ENCODE results near the gene IL17RC.
"Not testable (repeated sequence)": the region's sequence is repeated elsewhere in the genome, so short reads cannot be mapped to it uniquely, and the experiment has no call there.

IL17RC gene

GRCh38 chr3:9896755-9897407 is 20.0 kb upstream of the IL17RC start:
- not testable (repeated sequence) for DNase-seq

DNA sequence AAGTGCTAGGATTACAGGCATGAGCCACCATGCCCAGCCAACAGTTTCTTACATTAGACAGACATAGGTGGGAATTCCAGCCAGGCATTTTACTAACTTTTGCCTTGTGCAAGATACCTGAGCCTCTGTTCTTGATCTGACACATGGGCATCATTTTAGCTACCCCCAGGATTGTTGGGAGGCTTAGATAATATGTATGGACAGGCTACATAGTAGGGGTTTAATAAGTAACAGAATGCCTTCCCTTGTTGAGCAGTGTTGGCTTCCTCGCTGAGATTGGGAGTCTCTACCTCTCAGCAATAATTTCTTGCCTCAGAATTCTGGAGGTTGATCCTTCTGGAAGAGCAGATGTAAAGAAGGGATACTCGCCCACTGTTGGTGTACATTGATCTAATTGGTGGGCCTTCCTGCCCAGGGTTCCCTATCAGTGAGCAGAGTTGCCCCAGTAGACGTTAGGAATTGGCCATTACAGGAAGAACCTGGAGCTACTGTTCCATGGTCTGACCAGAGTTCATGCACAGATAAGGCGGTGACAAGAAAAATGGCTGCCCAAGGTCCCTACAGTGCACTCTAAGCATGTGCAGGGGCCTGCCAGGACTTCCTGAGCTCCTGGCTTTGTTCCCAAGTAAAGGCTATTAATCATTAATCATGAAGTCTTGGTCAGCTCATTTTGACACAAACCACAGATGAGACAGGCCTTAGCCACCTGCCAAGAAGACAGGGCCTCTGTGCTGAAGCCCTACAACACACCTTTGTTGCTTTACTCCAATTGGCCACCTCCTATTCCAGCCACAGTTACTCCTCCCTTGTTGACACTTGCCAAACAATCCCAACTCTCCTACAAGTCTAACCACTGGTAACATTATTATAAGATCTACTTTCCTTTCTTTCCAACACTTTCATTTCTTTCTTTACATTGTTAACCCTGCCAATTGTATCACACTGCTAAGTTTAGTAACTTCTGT is 19.2 kb upstream of the IL17RC start:
- DNase-seq: peak; percentile 74

GRCh38 chr3:9898467-9899241 is 18.2 kb upstream of the IL17RC start:
- DNase-seq: no peak

- no peak for DNase-seq
Observed at GRCh38 chr3:9899289-9899791, 17.6 kb upstream of the IL17RC start.

DNA sequence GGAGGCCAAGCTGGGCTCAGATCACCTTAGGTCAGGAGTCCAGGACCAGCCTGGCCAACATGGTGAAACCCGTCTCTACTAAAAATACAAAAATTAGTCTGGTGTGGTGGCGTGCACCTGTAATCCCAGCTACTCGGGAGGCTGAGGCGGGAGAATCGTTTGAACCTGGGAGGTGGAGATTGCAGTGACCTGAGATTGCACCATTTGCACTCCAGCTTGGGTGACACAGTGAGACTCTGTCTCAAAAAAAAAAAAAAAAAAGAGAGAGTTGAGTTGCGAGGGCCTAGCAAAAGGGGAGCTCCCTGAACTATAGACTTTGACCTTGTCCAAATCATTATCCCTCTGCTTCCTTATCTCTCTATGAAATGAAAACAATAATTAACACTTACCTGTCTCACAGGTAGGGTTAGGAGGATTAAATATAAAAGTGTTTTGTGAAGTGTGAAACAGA is 15.9 kb upstream of the IL17RC start:
- DNase-seq: not testable (repeated sequence)

DNA sequence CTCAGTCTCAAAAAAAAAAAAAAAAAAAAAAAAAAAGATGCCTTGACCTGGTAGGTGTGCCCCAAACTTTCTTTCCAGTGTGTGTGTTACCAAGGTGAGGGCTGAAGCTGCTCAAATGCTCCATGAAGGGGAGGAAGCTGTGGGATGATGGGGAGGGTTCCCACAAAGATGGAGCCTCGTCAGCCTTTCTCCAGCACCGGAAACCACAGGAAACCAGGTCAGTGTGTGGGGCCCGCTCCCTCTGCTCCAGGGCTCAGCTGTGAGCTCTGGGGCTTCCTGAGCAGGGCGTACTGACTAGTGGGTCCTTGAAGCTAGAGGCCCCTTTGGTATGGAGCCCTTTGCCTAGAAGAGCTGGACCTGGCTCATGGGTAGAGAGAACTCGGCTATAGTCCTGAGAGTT is 14.9 kb upstream of the IL17RC start:
- DNase-seq: no peak

- DNase-seq: no peak
Observed at GRCh38 chr3:9902372-9903237, 14.3 kb upstream of the IL17RC start, which contains the start of gene IL17RE. Gene IL17RE, plus strand, starts transcription at chr3:9902848. Its CDS starts 85 bp downstream, at chr3:9902933.

GRCh38 chr3:9903238-9903624 is 13.7 kb upstream of the IL17RC start:
- DNase-seq: no peak

GRCh38 chr3:9903904-9904303 is 13.0 kb upstream of the IL17RC start:
- no peak for DNase-seq

DNA sequence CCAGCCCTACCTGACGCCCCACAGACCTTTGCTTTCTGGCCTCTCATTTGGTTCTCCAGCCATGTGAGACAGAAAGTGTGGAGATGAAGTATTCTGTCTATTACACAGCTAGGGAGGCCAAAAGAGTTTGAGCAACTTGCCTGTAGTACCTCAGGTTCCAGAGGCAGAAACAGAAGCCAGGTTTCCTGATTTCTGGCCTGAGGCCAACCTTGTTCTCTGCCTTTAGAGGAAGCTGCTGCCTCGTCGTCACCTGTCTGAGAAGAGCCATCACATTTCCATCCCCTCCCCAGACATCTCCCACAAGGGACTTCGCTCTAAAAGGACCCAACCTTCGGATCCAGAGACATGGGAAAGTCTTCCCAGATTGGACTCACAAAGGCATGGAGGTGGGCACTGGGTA is 10.4 kb upstream of the IL17RC start:
- peak; percentile 45 for DNase-seq

DNA sequence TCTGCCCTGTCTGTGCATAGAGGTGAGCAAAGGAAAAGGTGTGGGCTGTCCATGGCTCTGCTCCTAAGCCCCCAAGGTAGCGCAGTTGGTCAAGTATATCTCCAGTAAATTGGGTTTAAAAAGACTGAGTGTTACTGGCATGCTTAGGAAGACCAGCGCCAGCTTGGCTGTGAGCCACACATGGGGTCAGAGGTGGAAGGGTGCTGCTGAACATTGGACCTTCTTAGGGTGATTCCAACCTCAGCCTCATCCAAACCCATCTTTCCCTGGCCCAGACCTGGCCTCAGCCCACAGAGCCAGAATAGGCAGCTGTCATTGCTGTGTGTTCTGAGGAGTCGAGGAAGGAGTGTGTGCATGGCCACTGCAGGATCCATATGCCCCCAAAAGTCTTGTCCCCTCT is 8.6 kb upstream of the IL17RC start:
- no peak for DNase-seq

DNA sequence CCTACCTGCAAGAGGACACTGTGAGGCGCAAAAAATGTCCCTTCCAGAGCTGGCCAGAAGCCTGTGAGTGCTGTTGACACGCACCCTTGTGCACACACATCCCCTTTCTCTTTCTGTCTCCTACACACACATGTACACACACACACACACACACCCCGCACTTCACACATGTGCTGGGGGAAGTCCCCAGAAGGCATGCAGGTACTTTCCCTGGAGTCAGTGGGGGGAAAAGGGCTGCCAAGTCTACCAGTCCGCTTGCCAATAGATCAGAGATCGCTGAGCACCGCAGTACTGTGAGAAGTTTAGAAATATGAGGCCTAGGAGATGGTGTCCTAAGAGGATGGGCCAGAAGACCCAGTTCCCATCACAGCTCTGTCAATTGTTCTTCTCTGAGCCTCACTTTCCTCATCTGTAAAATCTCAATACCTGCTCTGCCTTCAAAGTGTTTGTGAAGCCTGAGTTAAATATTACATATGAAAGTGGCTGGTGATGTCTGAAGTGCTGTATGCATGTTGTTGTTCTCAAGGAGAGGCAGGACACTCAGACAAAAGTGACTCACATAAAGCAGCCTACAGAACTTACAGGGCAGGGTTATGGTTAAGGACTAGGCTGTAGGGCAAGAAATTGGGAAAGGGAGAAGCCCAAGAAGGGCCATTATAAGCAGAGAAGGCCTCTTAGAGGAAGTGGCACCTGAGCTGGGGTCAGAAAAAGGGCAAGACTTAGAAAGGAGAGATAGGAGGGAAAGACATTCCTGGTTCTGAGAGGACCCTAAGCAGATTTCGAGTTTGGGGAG is 7.5 kb upstream of the IL17RC start:
- DNase-seq: no peak

GRCh38 chr3:9911863-9912262 is 5.0 kb upstream of the IL17RC start:
- no peak for DNase-seq

DNA sequence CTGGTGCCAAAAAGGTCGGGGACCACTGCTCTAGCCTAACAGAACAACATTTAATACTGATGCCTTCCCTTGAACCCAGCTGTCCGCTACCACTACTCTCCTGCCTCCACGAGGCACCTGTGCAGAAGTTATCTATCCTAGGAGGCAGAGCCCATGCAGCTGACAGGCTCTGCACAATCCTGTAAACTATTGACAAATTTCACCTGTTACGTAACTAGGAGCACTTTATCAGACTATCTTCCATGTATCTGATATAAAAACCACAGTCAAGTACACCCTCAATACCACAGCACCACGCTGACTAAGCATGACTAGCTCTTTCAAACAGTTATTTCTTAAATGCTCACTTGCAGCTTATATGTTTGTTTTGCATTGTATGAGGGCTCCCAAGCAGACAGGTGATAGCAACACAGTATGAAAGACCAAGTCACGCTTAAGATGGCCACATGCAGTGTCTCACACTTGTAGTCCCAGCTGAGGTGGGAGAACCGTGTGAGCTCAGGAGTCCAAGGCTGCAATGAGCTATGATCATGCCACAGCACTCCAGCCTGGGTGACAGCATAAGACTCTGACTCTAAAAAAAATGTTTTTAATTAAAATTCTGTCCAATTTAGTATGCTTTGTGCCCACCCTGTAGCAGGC is 4.5 kb upstream of the IL17RC start:
- no peak for DNase-seq

GRCh38 chr3:9913601-9914000 is 3.3 kb upstream of the IL17RC start:
- no peak for DNase-seq

- no peak for DNase-seq
Observed at GRCh38 chr3:9914011-9914410, 2.9 kb upstream of the IL17RC start.

- no peak for DNase-seq
Observed at GRCh38 chr3:9914559-9915253, 2.2 kb upstream of the IL17RC start.

DNA sequence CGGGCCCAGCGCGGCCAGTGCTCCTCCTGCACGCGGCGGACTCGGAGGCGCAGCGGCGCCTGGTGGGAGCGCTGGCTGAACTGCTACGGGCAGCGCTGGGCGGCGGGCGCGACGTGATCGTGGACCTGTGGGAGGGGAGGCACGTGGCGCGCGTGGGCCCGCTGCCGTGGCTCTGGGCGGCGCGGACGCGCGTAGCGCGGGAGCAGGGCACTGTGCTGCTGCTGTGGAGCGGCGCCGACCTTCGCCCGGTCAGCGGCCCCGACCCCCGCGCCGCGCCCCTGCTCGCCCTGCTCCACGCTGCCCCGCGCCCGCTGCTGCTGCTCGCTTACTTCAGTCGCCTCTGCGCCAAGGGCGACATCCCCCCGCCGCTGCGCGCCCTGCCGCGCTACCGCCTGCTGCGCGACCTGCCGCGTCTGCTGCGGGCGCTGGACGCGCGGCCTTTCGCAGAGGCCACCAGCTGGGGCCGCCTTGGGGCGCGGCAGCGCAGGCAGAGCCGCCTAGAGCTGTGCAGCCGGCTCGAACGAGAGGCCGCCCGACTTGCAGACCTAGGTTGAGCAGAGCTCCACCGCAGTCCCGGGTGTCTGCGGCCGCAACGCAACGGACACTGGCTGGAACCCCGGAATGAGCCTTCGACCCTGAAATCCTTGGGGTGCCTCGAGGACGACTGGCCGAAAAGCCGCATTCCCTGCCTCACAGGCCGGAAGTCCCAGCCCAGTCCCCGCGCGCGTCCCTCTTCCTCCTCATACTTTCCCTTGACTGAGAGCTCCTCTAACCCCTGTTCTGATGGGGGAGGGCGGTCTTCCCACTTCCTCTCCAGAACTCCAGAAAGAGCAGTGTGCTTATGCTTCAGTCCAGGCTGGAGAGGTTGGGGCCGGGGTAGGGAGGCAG is 1.4 kb upstream of the IL17RC start:
- DNase-seq: peak; percentile 54

DNA sequence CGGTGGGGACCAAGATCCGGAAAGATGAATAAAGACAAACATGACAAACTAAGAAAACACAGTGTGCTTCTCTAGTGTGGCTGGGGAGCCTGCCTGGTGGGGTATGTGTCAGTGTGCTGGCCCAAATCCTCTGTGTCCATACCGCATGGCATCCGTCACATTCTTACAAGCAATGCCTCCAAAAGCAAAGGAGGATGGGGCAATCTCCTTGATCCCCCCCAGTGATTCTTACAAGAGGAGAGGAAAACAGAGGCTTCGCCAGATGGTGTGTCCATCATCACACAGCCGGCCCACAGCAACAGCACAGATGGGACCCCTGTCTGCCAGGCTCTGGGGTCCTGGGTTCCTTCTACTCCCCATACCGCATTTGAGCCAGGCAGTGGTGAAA is 558 bp upstream of the IL17RC start:
- DNase-seq: no peak
